HG03064 (cell line): ENCODE data around the gene FSTL5.

Experiments used
- ATAC-seq: cut with Tn5 transposase; IDR thresholded peaks from one replicate; pipeline ENCODE4 v1.9.1; 2021; ENCODE audit warnings: low read depth; ENCODE audit not compliant: unreplicated experiment

FSTL5 gene

DNA sequence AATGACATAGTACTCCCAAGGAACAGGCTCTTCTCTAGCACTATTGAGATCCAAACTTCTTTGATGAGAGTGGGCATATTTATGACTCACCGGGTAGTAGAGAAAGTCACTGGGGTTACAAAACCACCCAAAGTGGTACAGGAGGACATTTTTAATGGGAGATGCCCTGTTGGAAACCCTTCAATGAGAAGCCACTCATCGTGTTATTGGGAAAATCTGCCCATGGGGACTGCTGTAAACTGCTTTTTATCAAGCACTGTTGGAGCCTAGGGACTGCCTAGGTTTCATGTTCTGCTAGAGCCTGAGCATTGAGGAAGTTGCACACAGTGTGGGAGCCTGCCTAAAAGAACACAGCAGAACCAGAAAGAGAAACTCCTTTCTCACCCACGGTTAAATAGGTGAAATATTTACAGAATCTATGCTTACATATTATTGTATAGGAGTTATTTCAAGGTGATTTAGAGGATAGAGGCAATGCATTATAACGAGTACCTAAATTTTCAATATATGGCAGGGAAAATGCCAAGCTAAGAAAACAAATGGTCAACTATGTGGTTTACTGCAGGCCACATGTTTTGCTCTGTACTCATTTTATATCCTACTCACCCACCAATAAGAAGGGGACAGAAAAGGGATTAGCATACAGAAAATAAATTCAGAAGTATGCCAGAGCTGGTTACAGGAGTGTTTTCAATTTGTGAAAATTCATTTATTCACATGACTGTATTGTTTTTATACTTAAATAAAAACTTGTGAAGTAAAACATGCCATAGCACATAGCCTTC lies 559.1 kb downstream of the FSTL5 start:
- no peak for ATAC-seq

DNA sequence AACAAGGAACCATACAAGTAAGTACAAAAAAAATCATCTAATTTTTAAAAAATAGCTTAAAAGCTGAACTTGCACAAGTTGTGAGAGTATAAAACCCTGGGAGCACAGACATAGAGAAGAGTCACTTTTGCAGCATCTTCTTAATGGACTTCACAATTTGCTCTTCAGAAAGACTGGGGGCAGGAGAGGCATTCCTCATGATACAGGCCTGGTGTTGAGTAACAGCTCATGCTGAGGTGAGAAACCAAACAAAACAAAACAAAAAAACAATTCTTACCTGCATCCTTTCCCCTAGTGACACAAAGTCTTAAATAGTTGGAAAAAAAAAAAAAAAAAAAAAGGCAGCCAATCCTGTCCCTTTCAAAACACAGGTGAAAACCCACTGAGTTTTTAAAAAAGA lies 562.8 kb downstream of the FSTL5 start:
- no peak for ATAC-seq

DNA sequence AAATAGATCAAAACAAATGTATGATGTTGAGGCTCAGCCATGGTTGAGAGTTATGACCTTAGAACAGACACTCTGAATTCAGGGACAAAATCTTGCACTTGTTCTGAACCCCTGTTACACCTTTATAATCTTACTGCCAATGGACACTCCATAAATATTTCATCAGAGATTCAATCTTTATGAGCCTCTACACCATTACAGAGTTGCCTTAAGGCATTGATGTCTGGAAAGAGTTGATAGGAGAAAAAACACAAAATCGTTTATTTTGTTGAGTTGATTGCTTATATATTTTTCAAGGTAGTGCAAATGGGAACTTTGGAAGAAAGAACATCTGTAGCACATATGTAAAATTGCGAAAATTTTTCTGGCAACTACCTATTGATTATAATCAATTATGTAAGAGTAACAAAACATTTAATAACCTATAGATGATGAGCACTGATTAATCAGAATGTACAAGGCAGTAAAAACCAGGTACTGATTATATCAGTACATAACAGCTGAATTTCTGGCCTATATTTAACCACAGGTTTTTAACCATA lies 568.5 kb downstream of the FSTL5 start:
- ATAC-seq = no peak

DNA sequence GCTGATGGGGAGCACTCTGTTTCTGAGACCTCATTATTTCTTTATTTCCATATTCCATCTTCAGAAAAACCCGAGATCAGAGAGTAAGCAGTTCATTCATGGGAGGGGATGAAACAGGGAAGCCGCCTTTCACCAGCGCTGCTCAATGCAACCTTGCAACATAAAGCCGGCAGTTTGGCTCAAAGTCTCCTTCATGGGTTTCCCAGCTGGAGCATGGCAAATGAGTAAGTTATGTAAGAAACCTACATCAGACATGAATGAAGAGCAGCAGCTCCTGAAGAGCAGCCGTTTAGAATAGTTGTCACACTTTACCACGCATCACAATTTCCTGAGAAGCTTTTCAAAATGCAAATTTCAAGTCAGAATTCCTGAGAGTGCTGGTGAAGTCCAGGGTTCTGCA lies 578.8 kb downstream of the FSTL5 start:
- ATAC-seq = no peak

DNA sequence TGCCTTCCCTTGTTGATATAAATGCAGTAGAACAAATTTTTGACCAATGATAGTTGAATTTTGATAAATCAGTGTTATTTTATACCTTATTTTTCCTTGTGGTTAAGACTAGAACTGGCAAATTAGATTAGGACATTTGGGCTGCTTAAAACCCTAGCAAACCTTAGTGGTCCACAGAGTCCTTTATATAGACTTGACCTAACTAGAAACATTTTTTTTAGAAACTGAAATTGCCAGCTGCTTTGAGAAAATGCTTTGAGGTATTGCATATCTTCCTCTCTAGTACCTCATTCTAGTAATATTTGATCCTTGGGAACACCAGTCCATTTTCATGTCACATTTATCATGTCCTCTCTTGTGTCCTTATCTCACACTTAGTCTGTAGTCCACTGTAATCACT lies 580.3 kb downstream of the FSTL5 start:
- no peak for ATAC-seq

DNA sequence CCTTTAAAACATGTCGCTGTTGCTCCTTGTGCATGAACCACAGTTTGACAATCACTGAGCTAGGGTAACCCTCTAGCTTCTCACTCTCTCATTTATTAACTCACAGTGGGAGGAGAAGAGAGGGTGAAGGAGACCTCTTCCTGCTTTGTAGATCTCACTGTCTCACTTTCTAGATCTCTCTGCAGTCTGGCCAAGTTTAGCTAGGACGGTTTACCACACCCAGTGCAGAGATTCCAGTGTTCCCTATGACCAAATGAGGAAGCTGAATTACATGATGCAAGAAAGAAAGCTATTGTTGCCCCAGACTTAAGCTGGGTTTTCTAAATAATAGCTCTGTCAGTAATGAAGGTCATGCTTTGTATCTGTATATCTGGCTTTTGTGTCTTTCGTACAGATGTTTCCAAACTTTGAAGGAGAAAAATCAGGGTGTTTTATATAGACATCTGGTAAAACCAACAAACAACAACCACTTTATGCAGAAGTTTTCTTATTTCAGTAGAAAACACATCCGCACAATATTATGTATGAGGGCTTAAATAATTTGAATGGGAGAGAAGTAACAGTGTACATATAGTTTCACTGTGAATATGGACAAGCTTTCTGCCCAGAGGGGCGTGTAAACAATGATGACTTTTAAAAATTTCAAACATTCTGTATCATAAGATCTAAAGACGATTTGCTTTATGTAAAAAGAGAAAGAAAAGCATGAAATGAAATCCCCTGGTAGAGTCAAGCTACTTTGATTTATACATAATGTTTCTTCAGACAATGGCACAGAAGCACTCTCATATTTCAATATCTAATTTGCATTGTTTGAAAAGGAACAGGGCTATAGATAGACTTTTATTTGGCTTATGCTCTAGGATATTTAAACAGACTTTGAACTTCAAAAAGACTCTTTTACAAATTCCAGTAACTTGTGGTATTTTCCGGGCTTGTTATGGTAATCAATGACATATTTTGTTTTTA lies 582.3 kb downstream of the FSTL5 start:
- no peak for ATAC-seq

DNA sequence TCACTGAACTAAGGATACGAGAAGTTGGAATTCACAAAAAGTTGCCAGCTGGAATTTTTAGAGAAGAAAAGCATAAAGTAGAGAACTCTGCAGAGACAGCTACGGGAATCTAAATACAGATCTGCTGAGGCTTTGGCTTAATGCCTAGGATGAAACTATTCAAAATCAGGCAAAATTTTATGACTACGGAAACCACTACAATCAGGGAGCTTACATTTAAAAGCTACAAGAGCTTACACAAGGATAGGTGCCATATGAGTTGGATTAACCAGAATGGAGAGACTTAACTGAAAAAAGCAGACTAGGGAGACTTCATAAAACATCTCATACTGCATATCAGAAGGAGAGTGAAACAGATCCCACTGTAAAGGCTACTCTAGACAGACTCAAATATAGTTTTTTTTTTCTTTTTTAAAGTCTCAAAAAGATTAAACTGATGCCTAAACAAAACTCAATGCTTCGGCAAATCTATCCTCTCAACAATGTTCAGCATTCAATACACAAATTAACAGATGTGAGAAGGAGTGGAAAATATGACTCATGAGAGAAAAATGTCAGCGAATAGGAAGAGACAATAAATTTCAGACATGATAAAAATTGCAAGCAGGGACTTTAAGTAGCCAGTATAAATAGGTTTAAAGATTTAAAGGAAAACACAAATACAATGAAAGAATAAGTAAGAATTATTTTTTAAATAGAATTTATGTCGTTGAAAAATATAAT lies 586.1 kb downstream of the FSTL5 start:
- ATAC-seq = no peak

DNA sequence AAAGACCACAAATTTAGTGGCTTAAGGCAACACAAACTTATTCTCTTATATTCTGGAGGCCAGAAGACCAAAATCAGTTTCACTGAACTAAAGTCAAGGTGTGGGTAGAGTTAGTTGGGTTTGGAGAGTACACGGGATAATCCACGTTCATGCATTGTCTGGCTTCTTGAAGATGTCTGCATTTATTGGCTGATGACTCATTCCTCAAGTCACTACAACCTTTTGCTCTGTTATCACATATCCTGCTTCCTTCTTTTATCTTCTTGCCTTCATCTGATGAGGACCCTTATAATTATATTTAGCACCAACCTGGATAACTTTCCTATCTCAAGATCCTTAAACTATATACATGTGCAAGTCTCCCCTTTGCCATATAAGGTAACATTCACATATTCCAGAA lies 590.0 kb downstream of the FSTL5 start:
- ATAC-seq = no peak

DNA sequence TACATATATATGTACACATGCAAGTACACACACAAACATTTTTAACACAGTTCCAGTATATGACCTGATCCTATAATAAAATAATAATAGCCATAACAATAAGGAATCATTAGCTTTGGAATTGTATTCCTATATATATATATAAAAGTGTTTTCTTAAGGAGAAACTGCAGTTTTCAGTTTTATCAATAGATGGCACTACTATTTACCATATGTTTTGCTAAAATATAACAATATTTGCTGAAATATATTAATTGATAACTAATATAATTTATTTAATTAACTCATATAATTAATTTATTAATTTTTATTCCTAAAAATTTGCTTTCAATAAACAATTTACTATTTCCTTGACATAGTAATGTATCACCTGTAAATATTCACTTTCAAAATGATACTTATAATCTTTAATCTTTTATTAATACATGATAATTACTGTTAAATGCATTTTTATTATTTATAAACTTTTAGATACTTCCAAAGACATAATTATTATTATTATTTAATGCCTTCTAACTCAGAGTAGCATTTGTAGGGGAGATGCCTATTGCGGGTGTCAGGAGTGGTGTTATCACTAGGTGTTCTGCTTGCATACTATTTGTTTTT lies 599.5 kb downstream of the FSTL5 start:
- ATAC-seq = no peak

DNA sequence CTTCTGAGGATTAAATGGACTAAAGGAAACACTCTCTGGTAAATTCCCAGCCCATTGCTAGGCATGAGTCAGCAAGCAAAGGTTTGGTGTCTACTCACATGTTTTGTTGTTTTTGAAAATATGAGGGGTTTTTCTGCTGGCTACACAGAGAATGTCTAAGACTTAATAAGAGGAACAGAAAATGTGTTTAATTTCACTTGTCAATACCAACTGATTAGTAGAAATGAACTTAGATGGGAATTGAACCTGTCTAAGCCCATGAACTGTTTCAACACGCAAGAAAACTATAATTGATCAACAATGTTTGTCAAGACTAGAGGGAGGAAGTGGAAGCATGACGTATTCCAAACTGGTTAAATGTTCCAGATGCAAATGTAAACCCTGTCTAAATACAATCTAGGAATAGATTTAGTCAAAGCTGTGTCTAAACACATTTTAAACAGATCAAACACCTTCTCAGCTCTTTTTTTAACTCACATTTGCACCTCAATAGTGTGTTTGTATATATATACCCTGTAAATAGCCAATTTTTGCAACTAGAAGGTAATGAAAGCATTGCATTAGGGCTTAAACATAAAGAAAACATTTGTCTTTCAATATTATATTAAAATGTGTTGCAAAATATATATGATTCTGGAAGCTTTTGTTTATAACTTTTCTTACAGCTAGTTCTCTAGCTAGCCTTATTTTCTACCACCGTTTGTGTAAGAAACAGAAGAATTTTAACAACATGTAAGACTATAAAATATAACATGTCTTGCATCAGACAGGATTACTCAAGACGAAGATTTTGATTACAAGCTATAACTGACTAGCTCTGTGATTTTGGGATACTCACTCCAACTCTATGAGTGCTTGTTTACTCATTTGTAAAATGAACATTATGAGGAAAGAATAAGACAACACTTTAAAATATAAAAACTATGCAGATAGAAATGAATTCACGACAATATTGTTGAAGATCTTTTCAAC lies 607.8 kb downstream of the FSTL5 start:
- peak; percentile 70 for ATAC-seq

DNA sequence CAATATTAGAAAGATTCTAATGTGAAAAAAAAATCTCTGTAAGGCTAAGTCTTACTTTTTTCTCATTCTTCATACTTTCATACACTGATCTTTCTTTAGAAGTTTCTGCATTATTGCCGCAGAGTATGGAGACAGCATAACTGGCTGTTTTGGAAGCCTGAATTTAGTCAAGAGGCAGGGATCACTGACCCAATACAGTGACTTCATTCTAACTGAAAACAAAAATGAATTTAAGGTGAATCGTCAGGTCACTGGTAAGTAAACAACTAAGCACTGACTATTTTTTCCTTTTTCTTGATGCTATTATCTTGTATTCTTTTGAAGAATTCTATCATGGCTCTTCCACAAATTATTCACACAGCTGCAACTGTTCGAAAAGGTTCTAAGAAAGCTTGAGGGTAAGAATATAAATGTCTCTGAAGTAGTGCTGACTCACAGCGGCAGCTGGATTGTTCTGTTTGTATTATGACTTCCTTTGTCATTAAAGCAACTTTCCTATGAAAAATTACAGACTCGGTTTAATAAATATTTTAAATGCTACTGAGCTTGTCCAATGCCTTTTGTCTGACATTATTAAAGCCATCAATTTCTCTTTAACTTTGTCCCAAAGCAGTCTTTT lies 609.3 kb downstream of the FSTL5 start:
- no peak for ATAC-seq

DNA sequence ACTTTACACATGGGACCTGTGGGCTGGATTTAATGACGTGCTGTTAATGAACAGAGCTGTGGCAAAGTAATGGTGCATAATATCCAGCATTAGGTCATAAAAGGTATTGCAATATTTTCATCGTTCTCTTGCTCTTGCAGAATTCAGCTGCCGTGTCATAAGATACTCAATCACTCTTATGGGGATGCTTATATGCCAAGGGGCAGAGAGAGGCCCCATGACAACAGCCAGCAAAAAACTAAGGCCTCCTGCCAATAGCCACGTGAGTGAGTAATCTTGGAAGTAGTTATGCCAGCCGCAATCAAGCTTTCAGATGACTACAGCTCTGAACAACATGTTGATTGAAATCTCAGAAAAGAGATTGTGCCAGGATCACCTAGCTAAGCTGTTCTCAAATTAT lies 616.9 kb downstream of the FSTL5 start:
- no peak for ATAC-seq

DNA sequence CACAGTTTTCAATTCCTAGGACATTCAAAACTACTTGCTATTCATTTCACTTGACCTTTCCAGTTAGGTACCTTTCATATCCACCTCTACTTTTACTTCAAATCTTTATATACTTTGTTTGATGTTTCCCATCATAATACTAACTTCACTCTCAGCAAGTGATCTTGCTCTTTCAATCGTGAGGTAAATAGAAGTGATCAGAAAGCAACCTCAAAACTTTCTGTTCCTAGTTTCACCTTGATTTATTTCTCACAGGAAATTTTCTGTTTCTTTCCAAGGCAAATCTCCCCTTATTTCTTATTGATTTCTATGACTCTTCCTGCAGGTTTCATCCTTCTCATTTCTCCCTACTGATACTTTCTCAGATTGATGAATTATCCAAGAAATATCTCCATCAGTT lies 623.5 kb downstream of the FSTL5 start:
- no peak for ATAC-seq

DNA sequence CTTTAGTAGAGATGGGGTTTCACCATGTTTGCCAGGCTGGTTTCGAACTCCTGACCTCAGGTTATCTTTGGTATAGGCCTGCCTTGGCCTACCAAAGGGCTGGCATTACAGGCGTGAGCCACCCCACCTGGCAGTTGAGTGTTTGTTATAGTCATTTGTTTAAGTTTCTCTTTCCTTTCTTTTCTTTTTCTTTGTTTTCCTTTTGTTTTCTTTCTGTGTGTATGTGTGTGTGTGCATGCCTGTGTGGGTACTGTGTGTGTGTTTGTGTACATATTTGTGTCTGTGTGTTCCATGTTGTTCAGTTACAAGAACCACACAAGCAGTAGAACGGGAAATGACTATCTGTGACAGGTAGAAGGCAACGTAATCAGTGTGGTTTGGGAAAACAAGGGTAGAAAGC lies 624.9 kb downstream of the FSTL5 start:
- no peak for ATAC-seq

DNA sequence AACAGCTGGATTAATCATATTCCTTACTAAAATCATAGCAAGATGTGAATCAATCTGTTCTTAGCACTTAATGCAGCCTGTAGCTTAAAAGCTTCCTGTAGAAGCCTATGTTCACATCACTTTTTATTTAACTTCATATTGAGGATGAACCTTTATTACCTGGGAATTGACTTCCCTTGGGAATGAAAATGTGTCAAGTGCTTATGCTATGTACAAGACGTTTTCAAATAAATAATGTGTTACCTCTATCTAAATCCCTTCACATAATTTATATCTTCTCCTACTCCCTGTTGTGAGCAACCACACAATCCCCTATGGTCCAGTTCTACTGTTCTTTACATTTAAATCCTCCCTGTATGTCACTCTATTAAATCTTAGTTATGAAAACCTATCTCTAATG lies 633.1 kb downstream of the FSTL5 start:
- ATAC-seq = no peak

DNA sequence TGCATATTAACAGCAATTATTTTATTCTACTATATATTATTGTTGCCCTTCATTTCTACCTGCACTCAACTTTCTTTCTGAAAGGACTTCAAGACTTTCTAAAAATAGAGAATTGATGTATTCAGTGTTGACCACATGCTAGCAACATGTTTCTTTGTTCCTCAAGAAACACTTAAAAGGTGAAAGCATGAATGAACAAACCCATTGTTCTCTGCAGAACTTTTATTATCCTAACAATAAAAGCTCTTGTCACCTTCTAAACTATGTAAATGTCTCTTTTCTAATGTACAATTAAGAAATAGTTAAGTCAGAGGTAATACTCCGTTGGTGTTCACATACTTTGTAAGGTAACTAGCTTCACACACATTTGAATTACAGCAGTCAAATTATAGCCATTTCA lies 638.7 kb downstream of the FSTL5 start:
- ATAC-seq = no peak

DNA sequence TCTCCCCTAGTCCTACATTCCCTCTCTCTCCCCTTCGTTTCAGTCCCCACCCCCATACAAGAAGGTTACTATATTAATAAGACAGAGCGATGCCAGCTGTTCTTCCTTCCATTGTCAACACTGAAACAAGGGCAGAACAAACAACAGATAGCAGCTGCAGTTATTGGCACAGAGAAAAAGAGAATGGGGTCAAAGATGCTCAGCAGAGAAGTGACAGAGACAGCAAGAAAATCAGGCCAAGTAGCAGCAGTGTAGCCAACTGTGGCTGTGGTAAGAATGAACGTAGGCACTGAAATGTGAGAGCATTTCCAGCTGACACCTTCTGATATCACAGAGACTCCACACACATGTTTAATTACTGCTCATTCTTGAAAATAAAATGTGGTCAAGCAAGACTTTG lies 641.8 kb downstream of the FSTL5 start:
- no peak for ATAC-seq

DNA sequence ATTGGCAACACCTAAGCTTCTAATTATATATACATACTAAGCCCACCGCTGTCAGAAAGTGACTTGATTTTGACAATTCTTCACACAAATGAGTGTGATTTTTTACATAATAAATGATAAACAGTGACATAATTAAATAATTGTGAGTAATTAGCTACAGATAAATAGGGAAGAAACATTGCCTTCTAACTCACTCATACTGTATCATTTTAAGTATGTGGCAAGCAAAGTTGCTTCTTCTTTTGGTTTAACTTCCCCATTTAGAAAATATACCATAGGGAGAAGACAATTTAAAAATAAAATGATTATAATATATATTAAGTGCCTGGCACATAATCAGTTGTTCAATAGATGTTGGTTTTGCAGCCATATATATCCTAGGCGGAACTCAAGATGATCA lies 644.2 kb downstream of the FSTL5 start:
- ATAC-seq = no peak

DNA sequence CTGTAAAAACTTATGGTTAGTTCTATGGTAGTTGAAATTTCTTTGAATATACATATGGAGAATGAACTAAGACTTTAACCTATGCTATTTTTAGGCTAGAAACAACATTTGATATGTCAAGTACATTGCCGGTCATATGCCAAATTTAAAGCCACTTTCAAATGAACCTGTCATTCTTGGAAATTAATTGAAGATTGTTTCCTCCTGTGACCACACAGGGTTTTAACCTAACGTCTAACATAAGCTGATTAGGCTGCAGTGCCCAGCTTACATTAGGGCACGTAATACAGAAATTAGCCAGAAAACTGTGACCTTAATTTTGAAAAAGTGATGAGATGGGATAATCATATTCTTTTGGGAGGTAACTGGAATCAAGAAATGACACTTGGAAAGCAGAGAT lies 645.9 kb downstream of the FSTL5 start:
- no peak for ATAC-seq
